Measurements from ENCODE around the gene TRIOBP.
A peak's percentile ranks its signal among the peaks of the same experiment; 100 is the strongest.

TRIOBP gene

DNA sequence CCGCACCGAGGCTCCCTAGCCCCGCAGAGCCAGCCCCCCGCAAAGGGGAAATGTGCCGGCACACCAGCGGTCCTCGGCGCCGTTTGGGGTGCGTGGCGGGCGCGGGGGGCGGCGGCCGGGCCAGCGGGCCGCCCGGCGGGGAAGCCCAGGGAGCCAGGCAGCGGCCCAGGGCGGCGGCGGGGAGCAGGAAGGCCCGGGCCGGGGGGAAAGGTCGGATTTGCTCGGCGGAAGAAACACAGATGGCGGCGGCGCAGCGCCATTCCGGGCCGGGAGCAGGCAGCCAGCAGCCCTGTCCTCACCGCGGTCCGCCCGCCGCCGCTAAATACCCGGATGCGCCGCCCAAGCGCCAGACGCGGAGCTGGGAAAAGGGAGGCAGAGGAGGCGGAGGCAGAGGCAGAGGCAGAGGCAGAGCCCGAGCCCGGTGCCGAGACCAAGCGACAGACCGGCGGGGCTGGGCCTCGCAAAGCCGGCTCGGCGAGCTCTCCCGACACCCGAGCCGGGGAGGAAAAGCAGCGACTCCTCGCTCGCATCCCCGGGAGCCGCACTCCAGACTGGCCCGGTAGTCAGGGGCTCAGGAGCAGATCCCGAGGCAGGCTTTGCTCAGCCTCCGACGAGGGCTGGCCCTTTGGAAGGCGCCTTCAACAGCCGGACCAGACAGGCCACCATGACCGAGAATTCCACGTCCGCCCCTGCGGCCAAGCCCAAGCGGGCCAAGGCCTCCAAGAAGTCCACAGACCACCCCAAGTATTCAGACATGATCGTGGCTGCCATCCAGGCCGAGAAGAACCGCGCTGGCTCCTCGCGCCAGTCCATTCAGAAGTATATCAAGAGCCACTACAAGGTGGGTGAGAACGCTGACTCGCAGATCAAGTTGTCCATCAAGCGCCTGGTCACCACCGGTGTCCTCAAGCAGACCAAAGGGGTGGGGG lies 108.3 kb downstream of the TRIOBP start:
- peak; percentile 78 to 83 for DNase-seq (ENCODE audit: low read depth in 2 of 2)

DNA sequence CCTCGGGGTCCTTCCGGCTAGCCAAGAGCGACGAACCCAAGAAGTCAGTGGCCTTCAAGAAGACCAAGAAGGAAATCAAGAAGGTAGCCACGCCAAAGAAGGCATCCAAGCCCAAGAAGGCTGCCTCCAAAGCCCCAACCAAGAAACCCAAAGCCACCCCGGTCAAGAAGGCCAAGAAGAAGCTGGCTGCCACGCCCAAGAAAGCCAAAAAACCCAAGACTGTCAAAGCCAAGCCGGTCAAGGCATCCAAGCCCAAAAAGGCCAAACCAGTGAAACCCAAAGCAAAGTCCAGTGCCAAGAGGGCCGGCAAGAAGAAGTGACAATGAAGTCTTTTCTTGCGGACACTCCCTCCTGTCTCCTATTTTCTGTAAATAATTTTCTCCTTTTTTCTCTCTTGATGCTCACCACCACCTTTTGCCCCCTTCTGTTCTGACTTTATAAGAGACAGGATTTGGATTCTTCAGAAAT lies 109.0 kb downstream of the TRIOBP start:
- DNase-seq (ENCODE audit: low read depth in 2 of 2): no peak

GRCh38 chr22:37806409-37807333 lies 109.8 kb downstream of the TRIOBP start:
- no peak for DNase-seq (ENCODE audit: low read depth in 2 of 2)

- DNase-seq (ENCODE audit: low read depth in 2 of 2): peak; percentile 89 to 94
Observed at GRCh38 chr22:37807410-37808293, 110.8 kb downstream of the TRIOBP start, which contains the start of gene GCAT. Gene GCAT (plus strand): TSS chr22:37807934. CDS start chr22:37807968, 34 bp downstream.

DNA sequence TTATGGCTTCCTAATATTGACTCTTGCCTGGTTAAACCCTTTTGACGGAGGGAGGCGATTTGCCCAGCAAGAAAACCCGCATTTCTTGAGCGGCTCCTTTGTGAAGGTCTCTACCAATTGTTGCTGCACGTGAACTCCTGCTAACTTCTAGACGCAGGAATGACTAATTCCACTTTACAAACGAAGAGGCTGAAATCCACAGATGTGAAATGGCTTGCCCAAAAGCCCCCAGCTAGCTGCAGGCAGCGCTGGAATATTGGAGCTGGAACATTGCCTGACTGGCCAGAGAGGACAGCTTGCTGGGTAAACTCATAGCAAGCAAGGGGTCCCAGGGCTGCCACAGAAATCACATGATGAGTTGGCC lies 111.4 kb downstream of the TRIOBP start:
- no peak for DNase-seq (ENCODE audit: low read depth in 2 of 2)

DNA sequence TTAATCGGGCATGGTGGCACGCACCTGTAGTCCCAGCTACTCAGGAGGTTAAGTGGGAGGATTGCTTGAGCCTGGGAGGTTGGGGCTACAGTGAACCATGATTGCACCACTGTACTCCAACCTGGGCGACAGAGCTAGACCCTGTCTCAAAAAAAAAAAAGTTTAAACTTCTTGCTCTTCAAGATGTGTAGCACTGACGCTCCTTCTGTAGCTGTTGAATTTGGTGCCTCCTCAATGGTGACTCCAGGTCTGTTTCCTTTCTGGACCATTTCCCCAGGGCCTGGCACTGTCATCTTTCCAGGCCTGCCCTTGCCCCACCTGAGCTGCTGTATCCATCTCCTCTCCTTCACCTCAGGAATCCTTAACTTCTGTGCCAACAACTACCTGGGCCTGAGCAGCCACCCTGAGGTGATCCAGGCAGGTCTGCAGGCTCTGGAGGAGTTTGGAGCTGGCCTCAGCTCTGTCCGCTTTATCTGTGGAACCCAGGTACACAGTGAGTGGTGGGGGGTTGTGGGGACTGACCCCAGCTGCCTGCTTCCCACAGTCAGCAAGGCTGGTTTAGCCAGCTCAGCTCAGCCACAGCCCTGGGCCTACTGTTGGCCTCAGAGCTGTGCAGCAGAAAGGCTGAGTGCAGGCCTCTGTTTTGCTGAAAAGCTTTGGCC lies 113.0 kb downstream of the TRIOBP start:
- no peak for DNase-seq (ENCODE audit: low read depth in 2 of 2)

DNA sequence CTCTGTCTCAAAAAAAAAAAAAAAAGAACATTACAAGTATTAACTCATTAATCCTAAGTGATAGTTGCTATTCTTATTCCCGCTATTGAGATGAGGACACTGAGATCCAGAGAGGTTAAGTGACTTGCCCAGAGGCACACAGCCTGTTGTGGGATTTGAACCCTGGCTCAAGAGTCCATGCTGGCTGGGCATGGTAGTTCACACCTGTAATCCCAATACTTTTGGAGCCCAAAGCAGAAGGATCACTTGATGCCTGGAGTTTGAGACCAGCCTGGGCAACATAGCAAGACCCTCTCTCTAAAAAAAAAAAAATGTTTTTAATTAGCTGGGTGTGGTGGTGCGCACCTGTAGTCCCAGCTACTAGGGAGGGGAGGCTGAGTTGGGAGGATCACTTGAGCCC lies 115.0 kb downstream of the TRIOBP start:
- DNase-seq (ENCODE audit: low read depth in 2 of 2): no peak

- DNase-seq (ENCODE audit: low read depth in 2 of 2): no peak
Observed at GRCh38 chr22:37812869-37813678, 116.2 kb downstream of the TRIOBP start.

GRCh38 chr22:37815593-37815992 lies 118.7 kb downstream of the TRIOBP start:
- DNase-seq (ENCODE audit: low read depth in 2 of 2): no peak

DNA sequence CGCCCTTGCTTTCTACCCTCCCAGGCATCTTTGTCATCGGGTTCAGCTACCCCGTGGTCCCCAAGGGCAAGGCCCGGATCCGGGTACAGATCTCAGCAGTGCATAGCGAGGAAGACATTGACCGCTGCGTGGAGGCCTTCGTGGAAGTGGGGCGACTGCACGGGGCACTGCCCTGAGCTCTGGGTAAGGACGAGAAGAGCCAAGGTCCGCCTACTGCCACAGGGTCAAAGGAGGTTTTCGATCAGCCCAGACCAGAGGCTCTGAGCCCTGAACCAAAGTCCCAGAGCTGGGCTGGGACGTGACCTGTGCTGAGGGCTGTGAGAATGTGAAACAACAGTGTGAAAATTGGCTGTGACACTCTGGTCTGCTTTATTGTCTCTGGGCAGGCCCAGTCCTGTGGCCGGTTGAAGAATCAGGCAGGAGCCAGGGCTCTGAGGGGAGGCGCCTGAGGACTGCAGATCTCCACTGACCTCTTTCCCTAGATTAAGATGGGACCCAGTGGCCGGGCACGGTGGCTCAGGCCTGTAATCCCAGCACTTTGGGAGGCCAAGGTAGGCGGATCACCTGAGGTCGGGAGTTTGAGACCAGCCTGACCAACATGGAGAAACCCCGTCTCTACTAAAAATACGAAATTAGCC lies 119.8 kb downstream of the TRIOBP start:
- DNase-seq (ENCODE audit: low read depth in 2 of 2): no peak

DNA sequence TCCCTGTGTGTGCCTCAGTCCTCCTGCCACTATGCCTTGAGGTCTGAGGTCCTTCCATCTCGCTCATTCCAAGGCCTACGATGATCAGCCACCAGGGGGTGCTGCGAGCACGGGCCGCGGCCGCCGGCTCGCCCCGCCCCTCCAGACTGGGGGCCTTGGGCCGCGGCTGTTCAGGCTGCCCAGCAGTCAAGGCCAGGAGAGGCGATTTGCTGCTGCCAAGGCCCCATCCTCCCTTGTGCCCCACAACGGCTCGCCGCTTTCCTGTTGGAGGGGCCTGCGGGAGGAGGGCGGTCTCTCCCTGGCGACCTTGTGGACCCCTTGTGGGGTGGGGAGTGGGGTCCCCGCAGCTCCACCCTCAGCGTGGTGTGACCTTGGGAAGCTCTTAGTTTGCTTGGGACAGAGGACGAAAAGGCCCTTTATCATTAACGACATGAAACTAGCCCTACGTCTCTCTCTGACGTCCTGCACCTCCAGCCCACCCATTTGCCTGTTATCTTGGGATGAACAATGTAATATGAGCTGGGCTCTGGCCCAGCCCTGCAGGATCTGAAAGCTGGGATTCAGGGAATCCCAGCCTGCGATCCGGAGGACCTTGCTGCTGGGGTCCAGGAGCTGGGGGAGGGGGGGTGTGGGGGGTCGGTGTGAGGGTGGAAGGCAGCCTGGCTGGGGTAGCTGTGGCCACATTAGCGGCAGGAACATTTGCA lies 121.0 kb downstream of the TRIOBP start:
- DNase-seq (ENCODE audit: low read depth in 2 of 2): peak; percentile 81 to 86

- peak; percentile 59 to 60 for DNase-seq (ENCODE audit: low read depth in 2 of 2)
Observed at GRCh38 chr22:37818409-37819104, 121.7 kb downstream of the TRIOBP start.

GRCh38 chr22:37819105-37819433 lies 122.2 kb downstream of the TRIOBP start:
- no peak for DNase-seq (ENCODE audit: low read depth in 2 of 2)

DNA sequence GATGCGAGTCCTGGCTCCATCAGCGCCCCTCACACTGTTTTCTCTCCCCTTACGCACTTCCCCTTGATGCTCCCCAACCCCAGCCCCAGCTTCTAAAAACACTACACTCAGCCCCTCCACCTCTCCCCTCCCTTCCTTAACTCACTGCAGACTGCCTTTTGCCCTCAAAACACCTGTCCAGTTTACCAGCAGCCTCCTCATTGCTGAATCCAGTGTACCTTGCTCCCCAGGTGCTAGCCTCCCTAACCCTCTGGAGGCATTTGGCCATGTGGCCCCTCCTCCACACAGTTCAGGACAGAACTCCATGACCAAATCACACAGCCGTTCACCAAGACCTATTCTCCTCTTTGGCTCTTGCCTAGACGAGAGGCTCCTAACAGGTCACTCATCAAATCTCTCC lies 123.5 kb downstream of the TRIOBP start:
- DNase-seq (ENCODE audit: low read depth in 2 of 2): no peak

- no peak for DNase-seq (ENCODE audit: low read depth in 2 of 2)
Observed at GRCh38 chr22:37822079-37822833, 125.4 kb downstream of the TRIOBP start.

DNA sequence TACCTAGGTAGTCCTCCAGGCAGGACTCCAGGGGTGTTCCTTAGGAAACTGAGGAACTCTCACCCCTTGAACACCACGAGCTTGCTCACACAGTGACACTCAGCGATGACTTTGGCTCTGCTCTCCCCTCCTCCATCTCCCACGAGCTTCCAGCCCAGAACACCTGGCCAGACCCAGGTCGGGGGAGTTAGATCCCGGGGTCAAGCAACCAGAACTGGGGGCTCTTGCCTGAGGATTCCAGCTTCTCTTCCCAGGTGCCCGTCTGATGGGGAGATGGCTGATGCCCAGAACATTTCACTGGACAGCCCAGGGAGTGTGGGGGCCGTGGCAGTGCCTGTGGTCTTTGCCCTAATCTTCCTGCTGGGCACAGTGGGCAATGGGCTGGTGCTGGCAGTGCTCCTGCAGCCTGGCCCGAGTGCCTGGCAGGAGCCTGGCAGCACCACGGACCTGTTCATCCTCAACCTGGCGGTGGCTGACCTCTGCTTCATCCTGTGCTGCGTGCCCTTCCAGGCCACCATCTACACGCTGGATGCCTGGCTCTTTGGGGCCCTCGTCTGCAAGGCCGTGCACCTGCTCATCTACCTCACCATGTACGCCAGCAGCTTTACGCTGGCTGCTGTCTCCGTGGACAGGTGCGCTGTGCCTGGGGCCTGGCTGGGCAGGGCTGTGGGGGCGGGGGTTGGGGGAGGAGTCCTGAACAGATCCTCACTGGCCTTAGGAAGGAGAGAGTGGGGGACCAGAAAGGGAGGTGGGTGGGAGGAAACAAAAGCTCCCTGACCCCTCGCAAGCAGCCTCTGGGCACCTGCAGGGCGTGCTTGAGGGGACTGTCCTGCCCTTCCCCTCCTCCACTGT lies 126.5 kb downstream of the TRIOBP start, which contains the start of gene GALR3:
Gene GALR3 (plus strand): TSS at position 249 of the 852 bp plus-strand sequence. CDS start 25 bp downstream, at position 274.
- DNase-seq (ENCODE audit: low read depth in 2 of 2): no peak
